GM21717 (cell line): ENCODE measurements around the gene ARID3A.

Experiments
- ATAC-seq: cut with Tn5 transposase; IDR thresholded peaks from one replicate; pipeline ENCODE4 v1.9.1; 2021; ENCODE audit warnings: mild to moderate bottlenecking, moderate library complexity; ENCODE audit not compliant: unreplicated experiment

ARID3A gene

GRCh38 chr19:1000591-1001537, 75.0 kb downstream of the ARID3A start:
- no peak for ATAC-seq

GRCh38 chr19:1001538-1002166, 75.8 kb downstream of the ARID3A start:
- ATAC-seq, result no peak

GRCh38 chr19:1002600-1002999, 76.8 kb downstream of the ARID3A start:
- ATAC-seq, result no peak

GRCh38 chr19:1003283-1003682, 77.4 kb downstream of the ARID3A start:
- no peak for ATAC-seq

- ATAC-seq, result no peak
Observed at GRCh38 chr19:1004204-1004802, 78.5 kb downstream of the ARID3A start.

GRCh38 chr19:1004803-1005664, 79.2 kb downstream of the ARID3A start:
- no peak for ATAC-seq

GRCh38 chr19:1006711-1007398, 81.0 kb downstream of the ARID3A start:
- ATAC-seq, result no peak

- ATAC-seq, result no peak
Observed at GRCh38 chr19:1007399-1008251, 81.8 kb downstream of the ARID3A start.

GRCh38 chr19:1008268-1009040, 82.6 kb downstream of the ARID3A start:
- no peak for ATAC-seq

GRCh38 chr19:1009041-1009980, 83.5 kb downstream of the ARID3A start:
- no peak for ATAC-seq

- no peak for ATAC-seq
Observed at GRCh38 chr19:1009981-1010538, 84.2 kb downstream of the ARID3A start.

GRCh38 chr19:1010586-1011510, 85.0 kb downstream of the ARID3A start:
- ATAC-seq, result no peak

- no peak for ATAC-seq
Observed at GRCh38 chr19:1011831-1012333, 86.0 kb downstream of the ARID3A start.

- no peak for ATAC-seq
Observed at GRCh38 chr19:1012334-1012733, 86.5 kb downstream of the ARID3A start.

- ATAC-seq, result no peak
Observed at GRCh38 chr19:1013218-1013617, 87.4 kb downstream of the ARID3A start.
